HepG2 (cell line): ENCODE data around the gene APOL4. TPM values are rescaled to one million over a fixed set of nuclear protein-coding genes. Genes with fewer than 3 reads are reported as not detected.

Experiments used
- GATA4 ChIP-seq: sonication (generic); IDR thresholded peaks from 2 replicates; pipeline ENCODE4 v1.6.1; 2016; ENCODE audit warnings: antibody characterized with exemption, low read depth, borderline replicate concordance
- MTA3 ChIP-seq: sonication (generic); formaldehyde crosslinking; IDR thresholded peaks from 2 replicates; pipeline ENCODE4 v1.4.0; 2020; ENCODE audit warnings: missing genetic modification reagents
- NFYB ChIP-seq: sonication (generic); formaldehyde crosslinking; IDR thresholded peaks from 2 replicates; pipeline ENCODE4 v1.4.0; 2020; ENCODE audit warnings: missing genetic modification reagents
- SCMH1 ChIP-seq: sonication (generic); formaldehyde crosslinking; IDR thresholded peaks from 2 replicates; pipeline ENCODE4 v1.9.0; 2021; ENCODE audit warnings: missing genetic modification reagents, mild to moderate bottlenecking, borderline replicate concordance
- SOX13 ChIP-seq, 3 experiments: fragments of 450-650 bp in 1 of 3; sonication (generic) in 1 of 3; formaldehyde crosslinking in 1 of 3; IDR thresholded peaks in 2 of 3; conservative IDR thresholded peaks in 1 of 3; 2 replicates each; pipeline versions ENCODE4 v1.5.0 to v1.6.1; 2016 to 2020; ENCODE audit warnings: antibody characterized with exemption in 1 of 3, mild to moderate bottlenecking in 1 of 3, missing compliant biosample characterization in 1 of 3, missing genetic modification reagents in 1 of 3, moderate library complexity in 1 of 3
- STAG1 ChIP-seq: sonication (generic); formaldehyde crosslinking; IDR thresholded peaks from 2 replicates; pipeline ENCODE4 v1.4.0; 2020; ENCODE audit warnings: missing genetic modification reagents
- ZNF224 ChIP-seq: sonication (generic); formaldehyde crosslinking; IDR thresholded peaks from 2 replicates; pipeline ENCODE4 v1.5.0; 2020; ENCODE audit warnings: mild to moderate bottlenecking, missing genetic modification reagents
- ZNF441 ChIP-seq: sonication (generic); formaldehyde crosslinking; IDR thresholded peaks from 2 replicates; pipeline ENCODE4 v1.7.0; 2021; ENCODE audit warnings: missing genetic modification reagents, borderline replicate concordance
- polyA plus RNA-seq, 8 experiments: library from polyadenylated mRNA; depleted of rRNA in 3 of 8; stranded (reverse) in 7 of 8; unstranded in 1 of 8; fragments of >200 nt; fragmentation: Illumina TruSeq in 4 of 8; extraction: Trizol in 4 of 8; gene quantifications; 2 replicates each; pipeline versions ENCODE4 v1.2.1 to v1.2.3, GENCODE V29; 2011 to 2016; ENCODE audit warnings: low read depth in 4 of 8, missing spikeins in 1 of 8, mixed read lengths in 1 of 8; ENCODE audit not compliant: insufficient read depth in 1 of 8
- total RNA-seq, 5 experiments: library from RNA; depleted of rRNA; stranded (reverse); fragments of >200 nt; fragmentation: Illumina TruSeq; extraction: Trizol; gene quantifications; 2 replicates each; pipeline ENCODE4 v1.2.3, GENCODE V29; 2016; ENCODE audit warnings: low read depth in 1 of 5
- TF ChIP-seq, protein P1 (sequence below): sonication (generic); formaldehyde crosslinking; IDR thresholded peaks from 2 replicates; pipeline ENCODE4 v1.5.1; 2020; ENCODE audit warnings: mild to moderate bottlenecking, missing genetic modification reagents, borderline replicate concordance
- TF ChIP-seq, protein P2 (sequence below): sonication (generic); formaldehyde crosslinking; conservative IDR thresholded peaks from 2 replicates; pipeline ENCODE4 v1.8.0; 2022; ENCODE audit warnings: low read depth, missing genetic modification reagents
- TF ChIP-seq, protein P3 (sequence below): sonication (generic); formaldehyde crosslinking; IDR thresholded peaks from 2 replicates; pipeline ENCODE4 v1.8.1; 2023; ENCODE audit warnings: missing genetic modification reagents, mild to moderate bottlenecking, borderline replicate concordance
- TF ChIP-seq, protein P4 (sequence below): IDR thresholded peaks from 2 replicates; pipeline ENCODE4 v1.6.1; 2016; ENCODE audit warnings: missing compliant biosample characterization, missing genetic modification reagents, borderline replicate concordance
- TF ChIP-seq, protein P5 (sequence below): sonication (generic); formaldehyde crosslinking; IDR thresholded peaks from 2 replicates; pipeline ENCODE4 v1.4.0; 2020; ENCODE audit warnings: missing genetic modification reagents

APOL4 gene
- total and polyA plus RNA-seq, 2 of the 13 experiments (the other 11 are each of a cell fraction or from before 2014, with no cell fraction given), result 0.77 to 2.8 TPM

DNA sequence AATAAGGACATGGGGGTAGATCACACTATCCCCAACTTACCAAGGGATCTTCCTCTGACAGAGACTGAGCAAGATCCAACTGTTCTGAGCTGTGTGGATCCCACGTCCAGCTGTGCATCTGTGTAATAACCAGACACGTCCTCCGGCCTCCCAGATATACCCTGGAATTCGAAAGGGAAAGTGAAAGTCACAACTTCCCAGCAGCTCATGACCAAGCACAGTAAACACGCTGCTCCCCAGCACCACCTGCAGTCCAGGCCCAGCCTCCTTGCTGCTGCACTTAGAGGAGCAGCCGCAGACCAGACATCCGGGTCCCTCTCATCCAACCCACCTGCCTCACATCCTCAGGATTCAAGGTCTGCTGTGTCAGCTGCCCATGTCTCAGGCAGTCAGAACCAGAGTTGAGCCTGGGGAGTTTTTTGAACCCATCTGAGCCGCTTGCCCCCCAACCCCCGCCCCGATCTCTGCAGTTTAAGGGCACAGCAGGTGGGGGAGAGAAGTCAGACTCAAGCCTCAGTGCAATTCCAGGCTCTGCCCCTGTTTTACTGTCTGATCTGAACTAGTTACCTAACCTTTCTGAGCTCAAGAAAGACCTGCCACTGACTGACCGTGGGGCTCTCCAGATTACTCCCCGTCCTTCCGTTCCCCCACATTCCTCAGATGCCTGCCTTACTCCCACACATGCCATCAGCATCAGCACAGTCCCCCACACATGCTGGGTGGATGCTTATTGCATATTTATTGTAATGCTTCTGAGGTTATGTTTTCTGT, 38.0 kb upstream of the APOL4 start, which contains the start of gene APOL2 (continued):
- TF ChIP-seq SOX13 (IDR thresholded peaks at IDR 0.05) (no peak), SOX13 (CRISPR knock-in tag; conservative IDR thresholded peaks at IDR 0.05 in 1 of 2, IDR thresholded peaks at IDR 0.05 in 1 of 2) (peak in 1 of 2 experiments; percentile 41; a peak in 1 of 4 replicates), GATA4 (no peak), ZNF224 (CRISPR knock-in tag) (no peak), ZNF441 (CRISPR knock-in tag) (no peak), SCMH1 (CRISPR knock-in tag) (no peak), STAG1 (CRISPR knock-in tag) (peak; percentile 53), MTA3 (CRISPR knock-in tag) (no peak), NFYB (no peak)
- TF ChIP-seq, protein P1, sequence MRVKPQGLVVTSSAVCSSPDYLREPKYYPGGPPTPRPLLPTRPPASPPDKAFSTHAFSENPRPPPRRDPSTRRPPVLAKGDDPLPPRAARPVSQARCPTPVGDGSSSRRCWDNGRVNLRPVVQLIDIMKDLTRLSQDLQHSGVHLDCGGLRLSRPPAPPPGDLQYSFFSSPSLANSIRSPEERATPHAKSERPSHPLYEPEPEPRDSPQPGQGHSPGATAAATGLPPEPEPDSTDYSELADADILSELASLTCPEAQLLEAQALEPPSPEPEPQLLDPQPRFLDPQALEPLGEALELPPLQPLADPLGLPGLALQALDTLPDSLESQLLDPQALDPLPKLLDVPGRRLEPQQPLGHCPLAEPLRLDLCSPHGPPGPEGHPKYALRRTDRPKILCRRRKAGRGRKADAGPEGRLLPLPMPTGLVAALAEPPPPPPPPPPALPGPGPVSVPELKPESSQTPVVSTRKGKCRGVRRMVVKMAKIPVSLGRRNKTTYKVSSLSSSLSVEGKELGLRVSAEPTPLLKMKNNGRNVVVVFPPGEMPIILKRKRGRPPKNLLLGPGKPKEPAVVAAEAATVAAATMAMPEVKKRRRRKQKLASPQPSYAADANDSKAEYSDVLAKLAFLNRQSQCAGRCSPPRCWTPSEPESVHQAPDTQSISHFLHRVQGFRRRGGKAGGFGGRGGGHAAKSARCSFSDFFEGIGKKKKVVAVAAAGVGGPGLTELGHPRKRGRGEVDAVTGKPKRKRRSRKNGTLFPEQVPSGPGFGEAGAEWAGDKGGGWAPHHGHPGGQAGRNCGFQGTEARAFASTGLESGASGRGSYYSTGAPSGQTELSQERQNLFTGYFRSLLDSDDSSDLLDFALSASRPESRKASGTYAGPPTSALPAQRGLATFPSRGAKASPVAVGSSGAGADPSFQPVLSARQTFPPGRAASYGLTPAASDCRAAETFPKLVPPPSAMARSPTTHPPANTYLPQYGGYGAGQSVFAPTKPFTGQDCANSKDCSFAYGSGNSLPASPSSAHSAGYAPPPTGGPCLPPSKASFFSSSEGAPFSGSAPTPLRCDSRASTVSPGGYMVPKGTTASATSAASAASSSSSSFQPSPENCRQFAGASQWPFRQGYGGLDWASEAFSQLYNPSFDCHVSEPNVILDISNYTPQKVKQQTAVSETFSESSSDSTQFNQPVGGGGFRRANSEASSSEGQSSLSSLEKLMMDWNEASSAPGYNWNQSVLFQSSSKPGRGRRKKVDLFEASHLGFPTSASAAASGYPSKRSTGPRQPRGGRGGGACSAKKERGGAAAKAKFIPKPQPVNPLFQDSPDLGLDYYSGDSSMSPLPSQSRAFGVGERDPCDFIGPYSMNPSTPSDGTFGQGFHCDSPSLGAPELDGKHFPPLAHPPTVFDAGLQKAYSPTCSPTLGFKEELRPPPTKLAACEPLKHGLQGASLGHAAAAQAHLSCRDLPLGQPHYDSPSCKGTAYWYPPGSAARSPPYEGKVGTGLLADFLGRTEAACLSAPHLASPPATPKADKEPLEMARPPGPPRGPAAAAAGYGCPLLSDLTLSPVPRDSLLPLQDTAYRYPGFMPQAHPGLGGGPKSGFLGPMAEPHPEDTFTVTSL (CRISPR knock-in tag), result peak; percentile 55; the same call in 1 of the 2 replicates
- TF ChIP-seq, protein P2, sequence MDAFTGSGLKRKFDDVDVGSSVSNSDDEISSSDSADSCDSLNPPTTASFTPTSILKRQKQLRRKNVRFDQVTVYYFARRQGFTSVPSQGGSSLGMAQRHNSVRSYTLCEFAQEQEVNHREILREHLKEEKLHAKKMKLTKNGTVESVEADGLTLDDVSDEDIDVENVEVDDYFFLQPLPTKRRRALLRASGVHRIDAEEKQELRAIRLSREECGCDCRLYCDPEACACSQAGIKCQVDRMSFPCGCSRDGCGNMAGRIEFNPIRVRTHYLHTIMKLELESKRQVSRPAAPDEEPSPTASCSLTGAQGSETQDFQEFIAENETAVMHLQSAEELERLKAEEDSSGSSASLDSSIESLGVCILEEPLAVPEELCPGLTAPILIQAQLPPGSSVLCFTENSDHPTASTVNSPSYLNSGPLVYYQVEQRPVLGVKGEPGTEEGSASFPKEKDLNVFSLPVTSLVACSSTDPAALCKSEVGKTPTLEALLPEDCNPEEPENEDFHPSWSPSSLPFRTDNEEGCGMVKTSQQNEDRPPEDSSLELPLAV (CRISPR knock-in tag), result no peak
- TF ChIP-seq, protein P3, sequence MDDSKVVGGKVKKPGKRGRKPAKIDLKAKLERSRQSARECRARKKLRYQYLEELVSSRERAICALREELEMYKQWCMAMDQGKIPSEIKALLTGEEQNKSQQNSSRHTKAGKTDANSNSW (CRISPR knock-in tag), result no peak
- TF ChIP-seq, protein P4, sequence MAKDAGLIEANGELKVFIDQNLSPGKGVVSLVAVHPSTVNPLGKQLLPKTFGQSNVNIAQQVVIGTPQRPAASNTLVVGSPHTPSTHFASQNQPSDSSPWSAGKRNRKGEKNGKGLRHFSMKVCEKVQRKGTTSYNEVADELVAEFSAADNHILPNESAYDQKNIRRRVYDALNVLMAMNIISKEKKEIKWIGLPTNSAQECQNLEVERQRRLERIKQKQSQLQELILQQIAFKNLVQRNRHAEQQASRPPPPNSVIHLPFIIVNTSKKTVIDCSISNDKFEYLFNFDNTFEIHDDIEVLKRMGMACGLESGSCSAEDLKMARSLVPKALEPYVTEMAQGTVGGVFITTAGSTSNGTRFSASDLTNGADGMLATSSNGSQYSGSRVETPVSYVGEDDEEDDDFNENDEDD (CRISPR knock-in tag), result no peak; the same call in 1 of the 2 replicates
- TF ChIP-seq, protein P5, sequence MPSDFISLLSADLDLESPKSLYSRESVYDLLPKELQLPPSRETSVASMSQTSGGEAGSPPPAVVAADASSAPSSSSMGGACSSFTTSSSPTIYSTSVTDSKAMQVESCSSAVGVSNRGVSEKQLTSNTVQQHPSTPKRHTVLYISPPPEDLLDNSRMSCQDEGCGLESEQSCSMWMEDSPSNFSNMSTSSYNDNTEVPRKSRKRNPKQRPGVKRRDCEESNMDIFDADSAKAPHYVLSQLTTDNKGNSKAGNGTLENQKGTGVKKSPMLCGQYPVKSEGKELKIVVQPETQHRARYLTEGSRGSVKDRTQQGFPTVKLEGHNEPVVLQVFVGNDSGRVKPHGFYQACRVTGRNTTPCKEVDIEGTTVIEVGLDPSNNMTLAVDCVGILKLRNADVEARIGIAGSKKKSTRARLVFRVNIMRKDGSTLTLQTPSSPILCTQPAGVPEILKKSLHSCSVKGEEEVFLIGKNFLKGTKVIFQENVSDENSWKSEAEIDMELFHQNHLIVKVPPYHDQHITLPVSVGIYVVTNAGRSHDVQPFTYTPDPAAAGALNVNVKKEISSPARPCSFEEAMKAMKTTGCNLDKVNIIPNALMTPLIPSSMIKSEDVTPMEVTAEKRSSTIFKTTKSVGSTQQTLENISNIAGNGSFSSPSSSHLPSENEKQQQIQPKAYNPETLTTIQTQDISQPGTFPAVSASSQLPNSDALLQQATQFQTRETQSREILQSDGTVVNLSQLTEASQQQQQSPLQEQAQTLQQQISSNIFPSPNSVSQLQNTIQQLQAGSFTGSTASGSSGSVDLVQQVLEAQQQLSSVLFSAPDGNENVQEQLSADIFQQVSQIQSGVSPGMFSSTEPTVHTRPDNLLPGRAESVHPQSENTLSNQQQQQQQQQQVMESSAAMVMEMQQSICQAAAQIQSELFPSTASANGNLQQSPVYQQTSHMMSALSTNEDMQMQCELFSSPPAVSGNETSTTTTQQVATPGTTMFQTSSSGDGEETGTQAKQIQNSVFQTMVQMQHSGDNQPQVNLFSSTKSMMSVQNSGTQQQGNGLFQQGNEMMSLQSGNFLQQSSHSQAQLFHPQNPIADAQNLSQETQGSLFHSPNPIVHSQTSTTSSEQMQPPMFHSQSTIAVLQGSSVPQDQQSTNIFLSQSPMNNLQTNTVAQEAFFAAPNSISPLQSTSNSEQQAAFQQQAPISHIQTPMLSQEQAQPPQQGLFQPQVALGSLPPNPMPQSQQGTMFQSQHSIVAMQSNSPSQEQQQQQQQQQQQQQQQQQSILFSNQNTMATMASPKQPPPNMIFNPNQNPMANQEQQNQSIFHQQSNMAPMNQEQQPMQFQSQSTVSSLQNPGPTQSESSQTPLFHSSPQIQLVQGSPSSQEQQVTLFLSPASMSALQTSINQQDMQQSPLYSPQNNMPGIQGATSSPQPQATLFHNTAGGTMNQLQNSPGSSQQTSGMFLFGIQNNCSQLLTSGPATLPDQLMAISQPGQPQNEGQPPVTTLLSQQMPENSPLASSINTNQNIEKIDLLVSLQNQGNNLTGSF (CRISPR knock-in tag), result no peak
